NT2/D1 (cell line): ENCODE results near the gene UTP15.

Source experiments
- DNase-seq: peaks from one replicate; pipeline ENCODE4 v3.0.0-alpha.2; 2011; ENCODE audit warnings: low read depth, low spot score
- H3K27me3 ChIP-seq: 2 replicates; pipeline ENCODE4 v1.6.0; 2011; ENCODE audit warnings: mild to moderate bottlenecking; ENCODE audit not compliant: insufficient read length, insufficient read depth
- H3K36me3 ChIP-seq: 2 replicates; pipeline ENCODE4 v1.6.1; 2011; ENCODE audit warnings: mild to moderate bottlenecking, low read length, mixed read lengths; ENCODE audit not compliant: insufficient read depth, insufficient read length
- H3K4me1 ChIP-seq: 2 replicates; pipeline ENCODE4 v1.5.1; 2011; ENCODE audit not compliant: insufficient read depth, insufficient read length
- H3K4me3 ChIP-seq: 2 replicates; pipeline ENCODE4 v1.5.1; 2011; ENCODE audit warnings: low read depth; ENCODE audit not compliant: insufficient read length
- H3K9ac ChIP-seq: 2 replicates; pipeline ENCODE4 v1.6.0; 2011; ENCODE audit warnings: low read depth; ENCODE audit not compliant: insufficient read length
- H3K9me3 ChIP-seq: 2 replicates; pipeline ENCODE4 v1.5.1; 2011; ENCODE audit warnings: mild to moderate bottlenecking, low read length; ENCODE audit not compliant: insufficient read depth
- SUZ12 ChIP-seq: IDR thresholded peaks from 2 replicates; pipeline ENCODE4 v1.6.1; 2011; ENCODE audit not compliant: insufficient read length, insufficient read depth; ENCODE audit errors: extremely low read depth
- YY1 ChIP-seq: IDR thresholded peaks from 2 replicates; pipeline ENCODE4 v1.6.1; 2011; ENCODE audit not compliant: insufficient read length, insufficient read depth
- ZNF274 ChIP-seq: IDR thresholded peaks from 2 replicates; pipeline ENCODE4 v1.6.1; 2011; ENCODE audit warnings: mild to moderate bottlenecking, low read depth, low read length

Gene UTP15, protein sequence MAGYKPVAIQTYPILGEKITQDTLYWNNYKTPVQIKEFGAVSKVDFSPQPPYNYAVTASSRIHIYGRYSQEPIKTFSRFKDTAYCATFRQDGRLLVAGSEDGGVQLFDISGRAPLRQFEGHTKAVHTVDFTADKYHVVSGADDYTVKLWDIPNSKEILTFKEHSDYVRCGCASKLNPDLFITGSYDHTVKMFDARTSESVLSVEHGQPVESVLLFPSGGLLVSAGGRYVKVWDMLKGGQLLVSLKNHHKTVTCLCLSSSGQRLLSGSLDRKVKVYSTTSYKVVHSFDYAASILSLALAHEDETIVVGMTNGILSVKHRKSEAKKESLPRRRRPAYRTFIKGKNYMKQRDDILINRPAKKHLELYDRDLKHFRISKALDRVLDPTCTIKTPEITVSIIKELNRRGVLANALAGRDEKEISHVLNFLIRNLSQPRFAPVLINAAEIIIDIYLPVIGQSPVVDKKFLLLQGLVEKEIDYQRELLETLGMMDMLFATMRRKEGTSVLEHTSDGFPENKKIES

DNA sequence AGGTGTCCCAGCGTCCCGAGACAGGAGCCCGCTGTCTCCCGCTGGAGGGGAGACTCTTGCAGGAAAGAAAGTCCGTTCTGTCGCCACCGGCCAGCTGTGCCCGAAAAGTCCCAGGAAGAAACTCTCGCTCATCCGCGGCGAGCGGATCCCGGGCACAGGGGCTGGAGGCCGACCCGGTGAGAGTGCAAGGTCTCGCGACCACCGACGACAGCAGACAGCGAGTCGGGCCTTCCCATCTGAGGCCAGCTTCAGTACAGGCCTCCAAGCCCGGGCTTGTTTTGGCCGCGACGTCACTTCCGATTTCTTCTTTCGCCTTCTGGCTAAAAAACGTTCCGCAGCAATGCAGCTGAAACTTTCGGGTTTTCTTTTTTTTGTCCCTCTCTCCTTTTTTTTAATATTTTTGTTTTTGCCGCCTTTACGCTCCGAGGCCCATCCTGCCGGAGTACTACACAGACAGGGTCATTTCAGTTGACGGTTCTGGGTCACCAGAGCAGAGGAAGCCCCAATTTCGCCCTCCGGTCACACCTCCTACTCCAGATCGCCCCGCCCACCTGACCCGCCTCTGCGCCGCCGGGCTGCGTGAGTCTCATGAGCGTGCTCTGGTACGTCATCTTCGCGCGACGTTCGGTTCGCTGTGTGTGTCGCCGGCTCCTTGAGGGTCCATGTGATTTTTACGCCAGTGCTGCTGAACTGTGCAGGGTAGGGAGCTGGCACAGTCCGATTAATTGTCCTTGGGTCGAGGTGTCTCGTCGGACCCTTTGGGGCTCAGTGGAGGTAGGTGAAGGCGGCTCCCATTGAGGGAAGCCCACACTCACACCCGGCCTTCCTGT, at the start of gene UTP15, which contains the start of gene ANKRA2:
UTP15 (plus strand) TSS at position 605 of the 830 bp plus-strand sequence. CDS start 1,602 bp downstream, outside the sequence.
ANKRA2 (minus strand) TSS at position 501 of the 830 bp plus-strand sequence. CDS start 2,758 bp downstream, outside the sequence.
- DNase-seq: peak; percentile 92
- Histone ChIP-seq H3K36me3 (peaks cover 28% of the 10 kb centered on the region), H3K9ac (peak within 1 kb of the TSS; percentile 89), H3K4me1 (no peaks in the 10 kb centered on the region), H3K27me3 (no peaks in the 10 kb centered on the region), H3K9me3 (no peaks in the 10 kb centered on the region), H3K4me3 (peak within 1 kb of the TSS; percentile 95)
- TF ChIP-seq ZNF274 (no peak), SUZ12 (no peak), YY1 (no peak)

DNA sequence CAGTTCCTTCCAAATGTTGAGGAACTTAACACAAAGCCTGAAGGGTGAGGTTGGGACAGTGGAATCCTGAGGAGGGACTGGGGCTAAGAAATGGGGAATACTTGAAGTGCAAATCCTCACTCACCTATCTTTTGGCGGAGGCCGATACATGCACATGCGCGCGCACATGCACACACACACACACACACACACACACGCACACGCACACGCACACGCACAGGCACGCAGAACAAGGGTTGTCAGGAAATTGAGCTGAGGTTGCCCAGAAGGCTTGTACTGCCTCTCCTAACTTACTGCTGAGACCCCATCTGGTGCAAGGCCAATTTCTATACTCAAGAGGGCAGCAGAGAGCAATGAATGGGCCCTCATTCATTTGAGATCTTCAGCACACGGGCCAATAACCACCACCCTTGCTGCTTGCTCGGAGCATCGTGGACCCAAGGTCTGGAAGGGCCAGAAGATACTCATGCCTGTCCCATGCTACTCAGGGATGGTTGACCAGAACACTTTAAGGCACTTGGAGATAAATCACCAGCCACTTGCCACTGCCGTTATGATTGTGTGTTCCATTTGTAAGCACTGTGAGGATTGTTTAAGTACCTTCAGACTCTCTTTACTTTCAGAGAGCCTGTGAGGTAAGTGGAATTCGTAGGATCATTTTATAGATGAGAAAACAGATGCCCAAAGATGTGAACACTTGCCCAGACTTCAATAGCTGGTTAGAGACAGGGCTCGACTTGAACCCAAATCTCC, 45.8 kb upstream of the UTP15 start:
- Histone ChIP-seq H3K27me3 (no peaks in the 10 kb centered on the region), H3K9me3 (no peaks in the 10 kb centered on the region), H3K4me3 (no peak overlapping the region), H3K36me3 (no peaks in the 10 kb centered on the region), H3K9ac (no peak overlapping the region), H3K4me1 (peaks cover 3% of the 10 kb centered on the region)
- TF ChIP-seq YY1 (no peak), ZNF274 (no peak), SUZ12 (no peak)
- peak; percentile 59 for DNase-seq

DNA sequence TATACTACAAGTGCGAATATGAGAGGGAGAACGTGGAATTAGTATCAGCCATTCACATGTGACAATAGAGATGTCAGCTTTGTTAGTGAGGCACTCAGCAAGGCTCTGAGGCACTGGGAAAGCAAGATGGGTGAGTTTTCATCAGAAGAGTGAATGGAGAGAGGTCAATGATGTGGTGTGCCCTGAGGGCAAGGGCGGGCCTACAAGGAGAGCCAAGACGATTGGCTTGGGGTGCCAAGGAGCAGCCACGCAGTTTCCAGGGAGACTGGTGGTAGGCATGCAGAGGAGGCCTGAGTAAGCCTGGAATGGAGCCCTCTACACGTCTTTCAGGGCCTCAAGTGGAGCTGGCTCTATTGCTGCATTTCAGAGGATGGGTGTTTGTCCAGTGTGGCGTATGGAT, 42.6 kb upstream of the UTP15 start:
- H3K9me3 ChIP-seq: no peaks in the 10 kb centered on the region
- H3K4me1 ChIP-seq: peaks cover 3% of the 10 kb centered on the region
- no peaks in the 10 kb centered on the region for H3K27me3 ChIP-seq
- DNase-seq: no peak
- H3K9ac ChIP-seq: no peak overlapping the region
- no peaks in the 10 kb centered on the region for H3K36me3 ChIP-seq
- no peak overlapping the region for H3K4me3 ChIP-seq
- no peak for TF ChIP-seq SUZ12
- TF ChIP-seq ZNF274: no peak
- no peak for TF ChIP-seq YY1

DNA sequence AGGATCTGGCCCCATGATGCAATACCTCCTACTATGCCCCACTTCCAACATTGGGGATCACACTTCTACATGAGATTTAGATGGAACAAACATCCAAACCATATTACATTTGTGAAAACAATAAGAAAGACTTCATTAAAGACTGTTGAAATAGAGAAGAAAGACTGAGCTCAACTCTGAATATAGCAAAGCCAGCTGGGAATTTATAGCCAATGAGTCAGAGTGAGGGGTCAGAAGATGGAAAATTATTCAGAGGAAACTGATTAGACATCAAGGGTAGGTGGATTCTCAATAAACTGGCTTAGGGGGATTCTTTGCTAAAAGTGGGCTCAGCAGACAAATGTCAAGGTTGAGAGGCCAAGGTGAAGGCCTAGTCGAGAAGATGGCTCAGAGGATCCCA, 41.7 kb upstream of the UTP15 start:
- TF ChIP-seq YY1: no peak
- TF ChIP-seq ZNF274: no peak
- no peak for TF ChIP-seq SUZ12
- Histone ChIP-seq H3K4me1 (peaks cover 3% of the 10 kb centered on the region), H3K4me3 (no peak overlapping the region), H3K9me3 (no peaks in the 10 kb centered on the region), H3K27me3 (no peaks in the 10 kb centered on the region), H3K36me3 (no peaks in the 10 kb centered on the region), H3K9ac (no peak overlapping the region)
- DNase-seq: no peak

DNA sequence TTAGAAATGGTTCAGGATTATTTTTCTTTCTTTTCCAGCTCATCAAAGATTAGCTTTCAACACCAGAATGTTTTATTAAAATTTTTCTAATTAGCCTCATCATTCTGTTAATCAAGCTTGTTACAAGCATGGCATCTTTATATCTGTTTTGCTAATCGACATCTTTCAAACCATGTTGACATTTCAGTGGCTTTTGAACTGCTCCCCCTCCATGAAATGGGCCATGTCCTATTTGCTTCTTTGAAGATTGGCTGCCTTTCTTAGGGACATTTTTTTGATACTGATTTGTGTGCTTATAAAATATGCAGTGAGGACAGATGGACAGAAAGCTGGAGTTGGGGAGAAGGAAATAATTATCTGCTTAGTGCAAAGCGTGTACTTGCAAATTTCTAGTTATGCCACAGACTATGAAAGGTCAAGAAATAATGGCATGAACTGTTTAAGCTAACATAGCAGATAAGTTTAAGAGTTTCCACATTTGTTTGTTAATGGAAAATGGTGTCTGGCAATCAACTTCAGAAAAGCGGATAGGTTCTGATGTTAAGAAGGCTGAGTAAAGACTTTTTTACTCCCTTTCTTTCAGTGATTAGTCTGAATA, 39.8 kb upstream of the UTP15 start:
- TF ChIP-seq ZNF274 (no peak), SUZ12 (no peak), YY1 (no peak)
- no peak for DNase-seq
- no peaks in the 10 kb centered on the region for H3K36me3 ChIP-seq

DNA sequence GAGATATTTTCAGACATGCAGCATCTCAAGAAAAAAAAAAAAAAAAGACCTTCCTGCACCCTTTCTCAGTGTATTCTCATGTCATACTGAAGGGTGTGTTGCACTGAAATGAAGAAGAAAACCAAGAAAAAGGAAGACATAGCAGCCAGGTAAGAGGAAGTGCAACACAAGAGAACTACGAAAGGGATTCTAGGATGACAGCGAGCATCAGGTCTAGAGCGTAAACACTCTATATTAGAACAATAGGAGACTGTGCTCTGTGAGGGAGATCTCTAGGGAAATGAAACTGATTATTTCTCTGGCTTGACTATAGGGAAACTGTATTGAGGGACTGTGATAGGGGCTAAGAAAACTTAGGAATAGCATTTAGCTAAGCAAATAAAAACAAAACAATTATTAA, 37.3 kb upstream of the UTP15 start:
- no peak overlapping the region for H3K4me3 ChIP-seq
- no peaks in the 10 kb centered on the region for H3K36me3 ChIP-seq
- no peaks in the 10 kb centered on the region for H3K27me3 ChIP-seq
- no peak for DNase-seq
- H3K9ac ChIP-seq: no peak overlapping the region
- TF ChIP-seq SUZ12 (no peak), YY1 (no peak), ZNF274 (no peak)
- no peaks in the 10 kb centered on the region for H3K9me3 ChIP-seq
- H3K4me1 ChIP-seq: no peaks in the 10 kb centered on the region

More for the DNA sequence above, 39.8 kb upstream of the UTP15 start:
- no peaks in the 10 kb centered on the region for H3K27me3 ChIP-seq
- no peak overlapping the region for H3K4me3 ChIP-seq
- H3K9ac ChIP-seq: no peak overlapping the region
- no peaks in the 10 kb centered on the region for H3K9me3 ChIP-seq
- peaks cover 3% of the 10 kb centered on the region for H3K4me1 ChIP-seq
